HG03280 (cell line): ENCODE results near the gene ZBTB7A.

ENCODE experiments used
- ATAC-seq: cut with Tn5 transposase; IDR thresholded peaks from one replicate; pipeline ENCODE4 v1.9.1; 2021; ENCODE audit warnings: mild to moderate bottlenecking, moderate library complexity; ENCODE audit not compliant: unreplicated experiment

The ZBTB7A gene

DNA sequence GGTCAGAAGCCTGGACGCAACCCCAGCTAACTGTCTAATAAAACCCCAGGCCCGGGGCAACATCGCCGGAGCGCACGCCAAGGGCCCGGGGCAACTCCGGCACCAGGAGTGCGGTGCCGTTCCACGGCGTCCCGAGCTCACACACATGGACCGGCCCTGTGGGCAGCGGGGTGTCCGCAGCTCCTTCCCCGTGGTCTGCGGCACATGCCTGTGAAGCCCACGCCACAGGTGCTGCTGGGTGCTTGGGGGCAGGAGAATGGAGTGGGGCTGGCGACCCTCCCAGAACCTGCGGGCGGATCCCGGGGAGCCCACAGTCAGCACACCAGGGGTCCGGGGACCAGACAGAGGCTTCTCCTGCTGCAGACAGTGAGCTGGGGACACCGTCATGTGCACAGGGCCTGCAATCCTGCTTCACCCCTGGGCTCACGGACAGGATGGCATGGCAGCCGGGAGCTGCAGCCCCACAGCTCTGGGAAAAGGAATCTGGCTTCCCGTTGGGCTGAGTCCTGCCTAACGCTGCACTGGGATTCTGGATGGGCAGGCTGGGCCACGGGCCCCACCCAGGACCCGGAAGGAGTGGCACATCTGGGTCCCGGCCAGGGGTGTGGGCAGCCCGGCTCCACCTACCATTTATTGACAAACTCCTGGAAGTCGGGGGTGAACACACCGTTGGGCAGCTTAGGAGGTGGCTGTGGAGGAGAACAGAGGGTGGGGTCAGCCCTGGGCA is 28.2 kb upstream of the ZBTB7A start:
- ATAC-seq, result no peak

DNA sequence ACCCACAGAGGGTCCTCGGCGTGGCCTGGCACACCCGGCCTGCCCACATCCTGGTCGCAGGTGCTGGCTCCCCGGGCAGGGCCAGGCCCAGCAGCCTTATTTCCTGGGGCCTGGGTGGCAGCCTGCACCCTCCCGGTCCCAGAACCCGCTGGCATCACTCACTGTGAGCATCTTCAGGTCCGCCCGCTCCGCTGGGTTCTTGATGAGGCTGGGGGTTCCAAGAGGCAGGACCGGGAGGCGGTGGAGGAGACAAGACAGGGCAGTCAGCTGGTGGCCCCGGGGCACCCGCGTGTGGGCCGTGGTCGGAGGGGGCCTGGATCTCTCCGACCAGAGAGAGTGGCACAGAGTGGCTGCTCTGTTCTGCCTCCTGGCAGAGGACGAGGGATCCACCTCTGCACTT is 27.6 kb upstream of the ZBTB7A start:
- no peak for ATAC-seq

DNA sequence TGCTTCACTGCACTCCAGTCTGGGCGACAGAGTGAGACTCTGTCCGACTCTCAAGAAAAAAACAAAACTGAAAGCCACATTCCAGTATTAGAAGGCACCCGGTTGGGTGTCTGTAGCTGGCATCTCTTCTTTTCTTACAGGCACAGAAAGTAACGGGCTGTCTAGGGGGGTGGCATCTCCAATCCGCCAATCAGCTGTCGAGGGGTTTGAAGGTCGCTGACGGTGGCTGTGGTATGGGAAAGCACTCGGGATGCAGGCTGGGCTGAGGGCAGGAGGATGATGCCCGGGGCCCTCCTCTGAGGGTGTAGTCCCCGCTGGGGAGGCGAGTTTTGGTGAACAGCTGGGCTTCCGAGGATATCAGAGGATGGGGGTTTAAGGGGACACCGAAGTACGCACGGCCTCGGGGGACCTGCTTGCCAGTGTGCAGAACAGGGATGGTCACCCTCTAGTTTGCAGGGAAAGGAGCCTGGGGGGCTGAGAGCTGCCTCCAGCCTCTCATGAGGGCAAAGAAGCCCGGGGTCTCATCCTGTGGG is 27.0 kb upstream of the ZBTB7A start:
- no peak for ATAC-seq

DNA sequence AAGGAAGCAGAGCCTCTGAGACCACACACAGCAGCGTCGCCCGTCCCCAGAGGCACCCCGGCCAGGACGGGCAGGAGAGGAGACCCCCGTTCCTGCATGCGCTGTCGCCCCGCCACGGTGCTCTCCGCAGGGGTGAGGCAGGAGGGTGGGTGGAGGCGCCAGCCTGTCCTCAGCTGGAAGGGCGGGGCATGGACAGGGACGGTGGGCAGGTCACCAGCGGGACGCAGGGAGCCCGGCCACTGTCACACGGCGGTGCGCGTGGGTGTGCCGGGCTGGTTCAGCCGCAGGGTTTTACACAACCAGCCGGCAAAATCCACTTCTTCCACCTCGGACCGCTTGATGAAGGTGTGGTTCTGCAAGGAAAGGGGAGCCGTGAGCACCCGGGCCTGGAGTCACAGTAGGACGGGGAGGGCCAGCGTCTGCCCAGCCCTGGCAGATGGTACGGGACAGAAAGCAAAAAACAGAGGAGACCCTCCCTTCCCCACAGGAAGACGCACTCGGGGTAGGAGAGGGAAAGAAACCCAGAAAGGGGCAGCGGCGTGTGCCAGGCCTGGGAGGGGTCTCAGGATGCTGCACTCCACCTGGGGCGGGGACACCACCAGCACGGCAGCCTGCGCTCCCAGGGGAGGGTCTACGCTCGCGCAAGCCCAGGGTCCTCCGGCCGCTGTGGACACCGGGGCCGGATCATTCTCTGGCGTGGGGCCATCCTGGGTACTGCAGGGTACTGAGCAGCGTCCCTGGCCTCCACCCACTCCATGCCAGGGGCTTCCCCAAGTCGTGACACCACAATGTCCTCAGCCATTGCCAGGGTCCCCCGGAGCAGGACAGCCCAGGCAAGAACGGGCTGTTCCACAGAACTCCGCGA is 23.9 kb upstream of the ZBTB7A start:
- no peak for ATAC-seq

DNA sequence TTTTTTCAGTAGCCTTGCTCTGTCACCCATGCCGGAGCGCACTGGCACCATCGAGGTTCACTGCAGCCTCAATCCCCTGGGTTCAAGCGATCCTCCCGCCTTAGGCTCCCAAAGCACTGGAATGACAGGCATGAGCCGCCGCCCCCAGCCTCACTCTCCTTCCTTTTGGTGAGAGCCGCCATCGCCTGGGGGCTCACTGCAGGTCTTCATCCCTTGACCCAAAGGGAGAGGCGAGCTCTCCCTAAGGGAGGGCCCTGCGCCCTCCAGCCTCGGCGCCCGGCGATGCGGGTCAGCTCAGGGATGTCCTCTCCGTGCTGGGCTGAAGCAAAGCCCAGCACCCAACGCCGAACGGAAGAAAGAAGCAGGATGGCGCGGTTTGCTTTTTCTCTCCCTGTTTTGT is 23.2 kb upstream of the ZBTB7A start:
- ATAC-seq, result no peak

DNA sequence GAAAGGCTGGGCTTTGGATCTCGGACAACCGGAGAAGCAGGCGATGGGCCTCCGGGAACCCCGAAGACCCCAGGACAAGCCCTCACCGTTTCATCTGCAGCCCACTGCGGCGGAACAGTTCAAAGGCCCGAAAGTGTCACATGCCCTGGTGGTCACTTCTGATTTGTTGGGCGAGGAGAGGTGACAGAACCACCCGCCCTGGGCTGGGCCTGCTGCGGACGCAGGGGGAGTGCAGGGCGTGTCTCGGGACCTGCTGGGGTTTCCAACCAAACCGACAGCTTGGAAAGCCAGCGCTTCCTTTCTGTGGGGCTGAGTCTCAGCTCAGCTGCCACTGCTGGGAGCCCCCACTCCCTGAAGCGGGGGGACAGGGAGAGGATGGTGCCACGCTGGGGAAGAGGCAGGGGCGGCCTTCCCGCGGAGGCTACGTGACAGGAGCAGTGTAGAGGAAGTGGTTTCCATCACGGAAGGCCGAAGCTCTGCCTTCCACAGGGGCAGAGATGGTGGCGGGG is 22.8 kb upstream of the ZBTB7A start:
- ATAC-seq, result no peak

DNA sequence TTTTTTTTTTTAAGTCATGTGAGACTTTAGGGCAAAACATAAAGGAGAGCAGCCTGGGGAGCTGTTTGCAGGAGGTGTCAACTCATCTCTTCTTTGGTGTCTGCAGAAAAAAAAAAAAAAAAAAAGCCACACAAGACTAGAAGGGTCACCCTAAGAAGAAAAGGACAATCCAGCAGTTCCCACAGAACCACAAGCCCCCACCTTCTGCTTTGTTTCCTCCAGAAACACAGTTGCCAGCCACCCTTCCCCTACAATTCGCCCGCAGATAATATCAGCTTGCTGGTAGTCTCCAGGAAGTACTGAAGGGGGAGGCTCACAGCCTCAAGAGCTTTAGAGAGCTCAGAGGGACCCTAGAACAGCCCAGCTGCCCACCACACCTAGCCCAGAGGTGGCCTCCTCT is 22.3 kb upstream of the ZBTB7A start:
- no peak for ATAC-seq

DNA sequence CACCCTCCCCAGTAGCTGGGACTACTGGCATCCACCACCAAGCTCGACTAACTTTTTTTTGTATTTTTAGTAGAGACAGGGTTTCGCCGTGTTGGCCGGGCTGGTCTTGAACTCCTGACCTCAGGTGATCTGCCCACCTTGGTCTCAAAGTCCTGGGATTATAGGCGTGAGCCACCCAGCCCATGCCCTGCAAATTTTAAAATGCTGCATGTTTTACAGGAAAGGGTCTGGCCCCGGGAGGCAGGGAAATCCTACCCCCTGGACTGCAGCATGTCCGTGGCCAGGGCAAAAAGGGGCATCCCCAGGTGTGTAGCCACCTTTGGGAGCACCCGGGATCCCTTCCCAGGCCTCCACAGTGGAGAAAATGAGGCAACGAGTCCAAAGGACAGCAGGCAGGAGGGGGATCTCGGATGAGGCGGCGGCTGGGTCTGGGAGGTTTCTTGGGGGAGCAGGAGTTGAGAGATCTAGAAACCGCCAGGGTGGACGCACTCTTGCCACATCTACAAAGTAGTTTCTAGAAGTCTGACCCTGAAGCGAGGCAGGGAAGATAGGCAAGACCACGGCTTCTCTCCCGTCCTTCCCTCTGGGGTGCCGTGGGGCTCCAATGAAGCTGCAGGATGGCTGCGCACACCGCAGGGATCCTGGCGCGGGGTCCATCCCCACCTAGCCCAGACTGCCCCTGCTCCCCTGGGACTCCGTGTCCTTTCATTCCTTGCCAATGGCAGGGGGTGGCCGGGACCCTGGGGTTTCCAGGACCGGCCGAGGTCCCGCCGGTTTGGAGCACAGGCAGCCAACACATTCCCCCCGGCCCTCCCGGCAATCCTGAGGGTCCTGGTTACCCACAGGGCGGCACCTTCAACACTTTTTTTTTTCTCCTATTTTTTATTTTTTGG is 21.3 kb upstream of the ZBTB7A start:
- no peak for ATAC-seq

DNA sequence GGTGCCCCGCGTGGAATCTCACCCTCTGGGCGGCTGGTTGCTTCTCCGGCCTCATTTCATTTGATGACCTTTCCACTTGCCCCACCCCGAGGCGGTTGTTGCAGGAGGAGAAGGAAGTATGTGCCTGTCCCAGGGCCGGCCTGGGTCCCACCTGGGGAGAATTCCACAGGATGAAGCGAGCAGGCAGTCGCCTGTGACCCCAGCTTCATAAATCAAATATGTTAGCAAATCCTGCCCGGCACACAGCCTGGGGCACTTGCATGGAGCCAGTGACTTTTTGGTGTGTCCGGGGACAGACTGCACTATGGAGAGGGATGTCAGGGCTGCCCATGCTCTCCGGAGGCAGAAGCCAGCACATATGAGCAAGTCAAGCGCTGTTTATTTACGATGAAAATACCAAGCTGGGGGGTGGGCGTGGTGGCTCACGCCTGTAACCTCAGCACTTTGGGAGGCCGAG is 19.7 kb upstream of the ZBTB7A start:
- no peak for ATAC-seq

DNA sequence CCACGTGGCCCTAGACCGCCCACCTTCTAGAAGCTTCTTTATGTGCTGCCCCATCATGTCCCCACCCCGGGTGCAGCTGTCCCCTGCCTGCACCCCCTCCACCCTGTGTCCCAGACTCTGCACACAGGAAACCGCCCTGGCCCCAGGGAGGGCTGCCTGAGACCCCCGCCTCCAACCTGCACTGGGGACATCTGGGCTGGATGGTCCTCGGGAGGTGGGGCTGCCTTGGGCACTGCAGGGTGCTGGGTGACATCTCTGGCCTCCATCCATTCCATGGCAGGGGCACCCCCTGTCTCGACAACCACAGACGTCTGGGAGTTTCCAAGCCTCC is 17.8 kb upstream of the ZBTB7A start:
- no peak for ATAC-seq

DNA sequence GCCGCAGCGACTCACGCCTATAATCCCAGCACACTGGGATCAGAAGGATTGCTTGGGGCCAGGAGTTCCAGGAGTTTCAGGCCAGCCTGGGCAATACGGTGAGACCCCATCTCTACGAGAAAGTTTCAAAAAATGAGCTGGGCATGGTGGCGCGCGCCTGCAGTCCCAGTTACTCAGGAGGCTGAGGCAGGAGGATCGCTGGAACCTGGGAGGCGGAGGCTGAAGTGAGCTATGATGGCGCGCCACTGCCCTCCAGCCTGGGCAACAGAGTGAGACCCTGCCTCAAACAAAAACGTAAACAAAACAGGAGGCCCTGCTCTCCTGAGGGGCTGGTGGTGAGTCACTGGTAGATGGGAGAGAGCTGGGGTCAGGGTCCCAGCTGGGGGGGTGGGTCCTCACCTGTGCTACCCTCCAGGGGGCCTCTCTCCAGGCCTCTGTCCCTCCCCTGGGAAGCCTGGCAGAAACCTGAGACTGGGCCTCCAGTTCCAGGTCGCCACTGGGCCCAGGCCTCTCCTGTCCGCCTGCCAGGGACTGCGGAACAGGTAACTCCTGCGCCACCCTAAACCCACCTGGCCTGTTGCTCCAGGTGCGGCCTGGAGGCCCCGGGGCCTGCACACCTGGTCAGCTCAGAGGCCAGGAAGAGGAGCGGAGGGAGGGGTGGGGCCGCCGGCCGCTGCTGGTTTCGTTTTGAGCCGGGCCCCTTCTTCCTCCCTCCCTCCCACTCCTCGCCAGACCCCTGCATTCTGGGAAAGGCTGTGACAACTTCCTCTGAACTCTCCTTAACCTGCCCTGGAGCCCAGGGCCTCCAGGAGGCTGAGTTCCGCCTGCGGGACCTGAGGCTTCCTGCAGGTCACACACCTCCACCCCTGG is 17.2 kb upstream of the ZBTB7A start:
- no peak for ATAC-seq

DNA sequence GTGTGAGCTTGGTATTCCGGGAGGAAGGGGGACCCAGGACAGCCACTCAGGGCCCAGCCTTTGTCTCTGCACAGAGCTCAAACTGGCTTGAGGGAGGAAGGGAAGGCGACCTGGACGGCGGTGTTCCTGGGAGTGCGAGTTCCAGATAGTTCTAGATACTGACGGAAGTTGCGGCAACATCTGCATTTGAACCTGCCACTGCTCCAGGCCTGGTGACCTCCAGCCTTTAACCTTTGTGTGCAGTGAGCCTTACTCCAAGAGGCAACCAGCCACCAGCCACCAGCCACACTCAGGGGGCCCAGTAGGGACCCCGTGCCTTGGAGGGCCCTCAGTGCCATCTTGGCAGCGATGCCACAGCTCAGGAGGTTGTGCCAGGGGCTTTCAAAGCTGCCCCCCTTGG is 15.5 kb upstream of the ZBTB7A start:
- no peak for ATAC-seq

DNA sequence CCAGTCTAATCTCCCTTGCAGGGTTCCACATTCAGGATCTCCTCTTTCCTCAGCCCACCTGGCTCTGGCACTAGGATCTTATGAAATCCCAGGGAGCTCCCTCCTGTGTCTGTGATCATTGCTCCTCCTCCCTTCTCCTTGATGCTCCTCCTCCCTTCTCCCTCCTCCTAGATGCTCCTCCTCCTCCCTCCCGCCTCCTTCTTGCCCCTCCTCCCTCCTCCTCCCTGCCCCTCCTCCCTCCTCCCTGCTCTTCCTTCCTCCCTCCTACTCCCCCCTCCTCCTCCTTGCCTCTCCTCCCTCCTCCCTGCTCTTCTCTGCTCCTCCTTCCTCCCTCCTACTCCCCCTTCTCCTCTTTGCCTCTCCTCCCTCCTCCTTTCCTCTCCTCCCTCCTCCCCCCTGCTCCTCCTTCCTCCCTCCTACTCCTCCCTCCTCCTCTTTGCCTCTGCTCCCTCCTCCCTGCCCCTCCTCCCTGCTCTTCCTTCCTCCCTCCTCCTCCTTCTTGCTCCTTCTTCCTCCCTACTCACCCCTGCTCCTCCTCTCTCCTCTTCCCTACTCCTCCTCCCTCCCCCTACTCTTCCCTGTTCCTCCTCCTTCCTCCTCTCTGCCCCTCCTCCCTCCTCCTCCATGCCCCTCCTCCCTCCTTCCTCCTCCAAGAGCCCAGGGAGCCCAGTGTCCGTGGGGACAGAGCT is 14.9 kb upstream of the ZBTB7A start:
- no peak for ATAC-seq

DNA sequence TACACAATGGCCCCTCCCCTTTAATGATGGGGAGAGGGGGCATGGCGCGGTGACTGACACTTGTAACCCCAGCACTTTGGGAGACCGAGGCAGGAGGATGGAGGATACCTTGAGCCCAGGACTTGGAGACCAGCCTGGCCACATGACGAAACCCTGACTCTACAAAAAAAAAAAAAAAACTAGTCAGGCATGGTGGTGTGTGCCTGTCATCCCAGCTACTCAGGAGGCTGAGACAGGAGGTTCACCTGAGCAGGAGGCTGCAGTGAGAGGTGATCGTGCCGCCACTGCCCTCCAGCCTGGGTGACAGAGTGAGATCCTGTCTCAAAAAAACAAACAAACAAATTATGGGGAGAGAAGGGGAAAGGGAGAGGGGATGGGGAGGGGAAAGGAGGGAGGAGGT is 13.8 kb upstream of the ZBTB7A start:
- no peak for ATAC-seq

DNA sequence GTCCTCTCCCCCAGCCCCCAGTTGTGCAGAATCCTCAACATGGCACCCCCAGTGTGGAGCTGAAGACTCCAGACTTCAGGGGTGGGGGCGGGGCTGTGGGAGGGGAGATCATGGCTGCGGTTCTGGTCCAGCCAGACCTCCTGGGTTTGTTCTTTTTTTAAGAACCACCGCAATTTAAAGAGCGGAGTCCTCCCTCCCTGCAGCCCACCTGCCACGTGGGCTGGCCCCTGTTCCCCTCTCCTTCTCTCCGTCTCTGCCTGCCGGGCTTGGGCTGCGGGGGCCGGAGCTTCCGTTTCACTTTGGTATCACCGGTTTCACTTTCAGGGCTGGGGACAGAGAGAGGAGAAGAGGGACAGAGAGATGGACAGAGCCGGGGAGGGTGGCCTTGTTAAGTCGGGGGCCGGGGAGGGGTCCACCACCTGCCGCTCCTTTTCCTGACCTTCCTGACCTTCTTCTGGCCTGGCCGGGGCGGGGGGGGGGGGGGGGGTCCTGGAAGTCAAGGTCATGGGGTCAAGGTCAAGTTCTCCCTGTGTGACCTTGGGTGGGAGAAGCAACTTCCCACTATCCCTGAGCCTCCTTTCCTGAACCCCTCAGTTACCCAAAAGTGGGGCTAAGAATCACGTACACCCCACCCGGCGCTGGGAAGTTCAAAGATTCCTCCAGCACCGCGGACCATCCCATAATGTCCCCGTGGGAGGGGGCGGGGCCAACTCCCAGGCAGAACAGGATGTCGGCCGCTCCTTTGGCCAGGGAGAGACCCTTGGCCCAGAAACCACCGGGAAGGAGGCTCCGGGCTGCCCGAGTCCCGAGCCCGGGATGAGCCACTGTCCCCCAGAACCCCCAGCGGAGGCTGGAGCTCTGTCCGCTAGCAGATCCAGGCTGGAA is 11.3 kb upstream of the ZBTB7A start:
- no peak for ATAC-seq

DNA sequence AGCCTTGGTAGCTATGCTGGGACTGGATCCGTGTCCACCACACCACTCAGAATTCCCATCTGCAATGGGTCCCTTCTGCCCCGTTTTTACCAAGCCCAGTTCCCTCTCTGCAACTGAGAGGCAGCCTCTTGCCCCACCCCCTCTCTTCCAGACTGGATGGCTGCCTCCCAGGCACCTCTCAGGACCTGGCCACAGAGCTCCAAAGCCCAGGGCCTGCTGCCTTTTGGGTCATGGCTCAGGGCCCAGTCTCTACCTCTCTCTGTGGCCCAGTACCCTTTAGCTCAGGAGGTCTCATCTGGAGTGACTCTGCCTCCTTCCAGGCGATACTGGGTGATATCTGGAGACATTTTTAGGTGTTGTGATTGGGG is 10.3 kb upstream of the ZBTB7A start:
- ATAC-seq, result no peak

DNA sequence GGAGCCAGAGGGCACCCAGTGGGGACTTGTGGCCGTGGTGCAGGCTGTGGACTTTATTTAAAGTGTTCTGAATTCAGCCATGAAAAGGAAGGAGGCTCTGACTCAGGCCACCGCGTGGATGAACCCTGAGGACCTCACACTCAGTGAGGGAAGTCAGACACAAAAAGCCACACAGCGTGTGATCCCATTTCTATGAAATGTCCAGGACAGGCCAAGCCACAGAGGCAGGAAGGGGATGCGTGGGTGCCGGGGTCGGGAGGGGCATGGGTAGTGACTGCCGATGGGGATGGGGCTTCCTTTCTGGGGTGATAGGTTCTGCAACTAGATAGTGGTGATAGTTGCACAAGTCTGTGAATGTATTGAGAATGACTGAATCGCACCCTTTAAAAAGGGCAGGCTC is 8.7 kb upstream of the ZBTB7A start:
- ATAC-seq, result no peak

DNA sequence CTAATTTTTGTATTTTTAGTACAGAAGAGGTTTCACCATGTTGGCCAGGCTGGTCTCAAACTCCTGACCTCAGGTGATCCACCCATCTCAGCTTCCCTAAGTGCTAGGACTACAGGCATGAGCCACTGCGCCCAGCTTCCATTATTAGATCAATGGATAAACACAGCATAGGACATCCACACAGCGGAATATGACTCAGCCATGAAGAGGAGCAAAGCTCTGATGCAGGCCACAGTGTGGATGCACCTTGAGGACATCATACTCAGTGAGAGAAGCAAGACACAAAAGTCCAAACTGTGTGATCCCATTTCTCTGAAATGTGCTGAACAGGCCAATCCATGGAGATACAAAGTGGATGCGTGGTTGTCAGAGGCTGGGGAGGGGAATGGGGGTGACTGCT is 4.9 kb upstream of the ZBTB7A start:
- ATAC-seq, result no peak
